ENCODE data around the gene ACOXL. TPM values are rescaled to one million over a fixed set of nuclear protein-coding genes. Genes with fewer than 3 reads are reported as not detected.

ACOXL gene
- polyA plus RNA-seq, 3 donors: 0.35 TPM; not detected in 2

DNA sequence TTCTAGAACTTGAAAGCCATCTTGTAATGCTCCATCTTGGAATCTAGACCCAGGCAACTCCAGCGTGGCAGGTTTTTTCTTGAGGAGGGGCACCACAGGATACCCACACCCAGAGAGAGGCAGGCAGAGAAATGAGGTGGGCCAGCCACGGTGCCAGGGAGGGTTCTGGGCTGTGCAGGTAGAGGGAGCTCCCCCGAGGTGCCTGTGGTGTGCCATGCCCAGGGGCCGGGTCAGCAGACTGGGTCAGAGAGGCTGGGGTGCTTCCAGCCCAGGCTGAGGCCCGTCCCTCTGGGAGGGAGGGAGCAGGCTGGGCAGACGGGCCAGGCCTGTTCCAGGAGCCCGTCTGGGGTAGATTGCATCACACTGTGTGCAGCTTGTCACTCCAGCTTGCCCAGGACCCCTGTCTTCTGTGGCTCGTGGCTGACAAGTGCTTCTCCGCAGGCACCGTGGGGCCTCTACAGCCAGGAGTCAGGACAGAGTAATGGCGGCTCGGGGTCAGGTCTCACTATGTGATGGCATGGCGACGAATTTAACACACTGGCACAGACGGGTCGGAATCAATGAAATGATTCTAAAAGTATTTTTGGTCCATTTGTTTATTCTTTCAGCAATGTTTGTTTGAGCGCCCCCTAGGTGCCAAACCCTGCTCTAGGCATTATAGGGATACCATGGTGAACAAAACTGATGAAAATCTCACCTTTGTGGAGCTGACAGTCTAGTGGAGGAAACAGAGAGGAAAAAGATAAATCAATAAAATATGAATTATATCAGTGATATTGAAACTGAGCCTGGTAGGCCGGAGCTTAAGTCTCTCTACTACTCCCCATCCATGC lies 144.0 kb downstream of the ACOXL start:
- Mint-ChIP-seq H3K4me3 (peak overlapping the region in 1 of 2 donors; percentile 92), H3K27me3 (ENCODE audit: low read depth in 3 of 3) (peaks cover 3 to 7% (median 5%) of the 10 kb centered on the region in 3 donors), H3K4me1 (peaks cover 29% of the 10 kb centered on the region), H3K36me3 (peaks cover 3 to 4% of the 10 kb centered on the region in 2 donors), H3K9me3 (peaks cover 4 to 7% (median 5%) of the 10 kb centered on the region in 7 donors), H3K27ac (no peak overlapping the region)
- H3K9ac ChIP-seq (ENCODE audit: insufficient read depth, low read length, poor library complexity, severe bottlenecking): peak overlapping the region; percentile 41
- H4K20me1 ChIP-seq (ENCODE audit: insufficient read depth, low read length): no peaks in the 10 kb centered on the region
- peaks cover 36 to 38% of the 10 kb centered on the region in 2 donors for H3K4me1 ChIP-seq (ENCODE audit: control insufficient read depth in 1 of 2, insufficient read depth in 2 of 2, low read length in 2 of 2)
- H3K4me2 ChIP-seq (replicated peaks; ENCODE audit: extremely low read depth, low read length, poor library complexity, severe bottlenecking): peak overlapping the region; percentile 68
- no peak for DNase-seq
- peak overlapping the region in 1 of 3 experiments; percentile 58 for H3K4me3 ChIP-seq (replicated peaks in 1 of 3; ENCODE audit: low read depth in 2 of 3, low read length in 3 of 3)
- H3K9me3 ChIP-seq (replicated peaks in 1 of 2; ENCODE audit: control insufficient read depth in 1 of 2, insufficient read depth in 1 of 2, low read length in 2 of 2): no peaks in the 10 kb centered on the region
- H3K79me2 ChIP-seq (ENCODE audit: insufficient read depth, low read length): no peaks in the 10 kb centered on the region
- H3K27me3 ChIP-seq (ENCODE audit: control insufficient read depth in 2 of 2, insufficient read depth in 2 of 2, low read length in 2 of 2): no peaks in the 10 kb centered on the region
- intact Hi-C loops (cut with micrococcal nuclease): no loop called here
- no peak overlapping the region for H3K27ac ChIP-seq (ENCODE audit: low read depth in 1 of 2, low read length in 2 of 2)
- 70% methylated on average over 15 of the region's 18 CpGs for WGBS (ENCODE audit: insufficient coverage)
- TF ChIP-seq, protein P1, sequence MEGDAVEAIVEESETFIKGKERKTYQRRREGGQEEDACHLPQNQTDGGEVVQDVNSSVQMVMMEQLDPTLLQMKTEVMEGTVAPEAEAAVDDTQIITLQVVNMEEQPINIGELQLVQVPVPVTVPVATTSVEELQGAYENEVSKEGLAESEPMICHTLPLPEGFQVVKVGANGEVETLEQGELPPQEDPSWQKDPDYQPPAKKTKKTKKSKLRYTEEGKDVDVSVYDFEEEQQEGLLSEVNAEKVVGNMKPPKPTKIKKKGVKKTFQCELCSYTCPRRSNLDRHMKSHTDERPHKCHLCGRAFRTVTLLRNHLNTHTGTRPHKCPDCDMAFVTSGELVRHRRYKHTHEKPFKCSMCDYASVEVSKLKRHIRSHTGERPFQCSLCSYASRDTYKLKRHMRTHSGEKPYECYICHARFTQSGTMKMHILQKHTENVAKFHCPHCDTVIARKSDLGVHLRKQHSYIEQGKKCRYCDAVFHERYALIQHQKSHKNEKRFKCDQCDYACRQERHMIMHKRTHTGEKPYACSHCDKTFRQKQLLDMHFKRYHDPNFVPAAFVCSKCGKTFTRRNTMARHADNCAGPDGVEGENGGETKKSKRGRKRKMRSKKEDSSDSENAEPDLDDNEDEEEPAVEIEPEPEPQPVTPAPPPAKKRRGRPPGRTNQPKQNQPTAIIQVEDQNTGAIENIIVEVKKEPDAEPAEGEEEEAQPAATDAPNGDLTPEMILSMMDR (IDR thresholded peaks at IDR 0.05): peak; percentile 52
- H2AFZ ChIP-seq (ENCODE audit: insufficient read depth, low read depth, low read length, poor library complexity, severe bottlenecking): peak overlapping the region; percentile 83
- no peaks in the 10 kb centered on the region for H3K36me3 ChIP-seq (replicated peaks in 1 of 2; ENCODE audit: control insufficient read depth in 1 of 2, insufficient read depth in 2 of 2, low read length in 2 of 2)

DNA sequence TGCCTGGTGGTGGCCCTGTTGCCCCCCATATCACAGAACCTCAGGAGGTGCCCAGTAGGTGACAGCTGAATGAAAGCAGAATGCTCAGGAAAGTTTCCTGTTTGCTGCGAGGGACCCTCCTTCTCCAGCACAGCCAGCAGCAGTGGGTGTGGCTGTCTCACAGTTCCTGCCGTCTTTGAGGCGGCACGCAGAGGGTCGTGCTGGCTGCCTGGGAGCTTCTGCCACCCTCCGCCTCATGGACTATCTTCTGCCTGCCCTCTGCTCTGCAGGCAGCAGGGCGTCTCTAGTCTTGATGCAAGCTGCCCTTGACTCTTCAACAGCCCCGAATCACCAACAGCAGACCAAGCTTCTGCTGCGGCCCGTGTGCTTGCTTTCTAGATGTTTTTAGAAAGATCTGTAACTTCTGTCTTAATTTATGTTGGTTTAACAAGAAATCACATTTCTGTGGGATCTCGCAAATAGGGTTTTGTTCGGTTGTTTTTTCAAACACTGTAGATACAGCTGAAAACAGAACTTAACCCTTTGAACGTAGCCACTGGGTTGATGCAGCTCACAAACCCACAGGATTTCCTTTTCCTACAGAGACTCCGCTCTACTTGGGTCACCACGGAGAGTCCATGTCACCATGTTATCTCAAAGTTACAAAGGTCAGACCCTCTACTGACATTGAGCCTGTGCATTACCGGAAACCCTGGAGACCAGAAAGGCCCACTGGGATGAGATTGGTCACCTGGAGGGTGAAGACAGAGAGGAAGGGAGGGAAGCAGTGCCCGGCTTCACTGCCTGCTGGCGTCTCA lies 144.9 kb downstream of the ACOXL start:
- Histone ChIP-seq H4K20me1 (ENCODE audit: insufficient read depth, low read length) (no peaks in the 10 kb centered on the region), H3K79me2 (ENCODE audit: insufficient read depth, low read length) (no peaks in the 10 kb centered on the region), H3K27ac (ENCODE audit: low read depth in 1 of 2, low read length in 2 of 2) (no peak overlapping the region), H3K9ac (ENCODE audit: insufficient read depth, low read length, poor library complexity, severe bottlenecking) (peak overlapping the region; percentile 41), H3K27me3 (ENCODE audit: control insufficient read depth in 2 of 2, insufficient read depth in 2 of 2, low read length in 2 of 2) (no peaks in the 10 kb centered on the region), H3K4me2 (replicated peaks; ENCODE audit: extremely low read depth, low read length, poor library complexity, severe bottlenecking) (peak overlapping the region; percentile 68), H2AFZ (ENCODE audit: insufficient read depth, low read depth, low read length, poor library complexity, severe bottlenecking) (peak overlapping the region; percentile 83), H3K36me3 (replicated peaks in 1 of 2; ENCODE audit: control insufficient read depth in 1 of 2, insufficient read depth in 2 of 2, low read length in 2 of 2) (no peaks in the 10 kb centered on the region), H3K9me3 (replicated peaks in 1 of 2; ENCODE audit: control insufficient read depth in 1 of 2, insufficient read depth in 1 of 2, low read length in 2 of 2) (no peaks in the 10 kb centered on the region), H3K4me1 (ENCODE audit: control insufficient read depth in 1 of 2, insufficient read depth in 2 of 2, low read length in 2 of 2) (peaks cover 36 to 38% of the 10 kb centered on the region in 2 donors), H3K4me3 (replicated peaks in 1 of 3; ENCODE audit: low read depth in 2 of 3, low read length in 3 of 3) (peak overlapping the region in 1 of 3 experiments; percentile 58)
- DNase-seq: no peak
- peaks cover 3 to 4% of the 10 kb centered on the region in 2 donors for H3K36me3 Mint-ChIP-seq
- intact Hi-C loops (cut with micrococcal nuclease): no loop called here
- peaks cover 4 to 7% (median 6%) of the 10 kb centered on the region in 7 donors for H3K9me3 Mint-ChIP-seq
- peak overlapping the region; percentile 71 to 92 for H3K4me3 Mint-ChIP-seq
- WGBS (ENCODE audit: insufficient coverage): 25% methylated on average over 8 of the region's 18 CpGs
- peaks cover 3 to 7% (median 5%) of the 10 kb centered on the region in 3 donors for H3K27me3 Mint-ChIP-seq (ENCODE audit: low read depth in 3 of 3)
- H3K4me1 Mint-ChIP-seq: peaks cover 29% of the 10 kb centered on the region
- peak overlapping the region in 1 of 7 donors; percentile 40 for H3K27ac Mint-ChIP-seq
- TF ChIP-seq, protein P1 (IDR thresholded peaks at IDR 0.05): no peak
